Lower leg skin (tissue), 4 donors: Measurements from ENCODE around the gene OR10A4. TPM values are rescaled to one million over a fixed set of nuclear protein-coding genes. Genes with fewer than 3 reads are reported as not detected.
"Not testable (repeated sequence)": the region's sequence is repeated elsewhere in the genome, so short reads cannot be mapped to it uniquely, and the experiment has no call there.

Experiments used
- DNase-seq, 2 donors: peaks; one replicate each; pipeline ENCODE4 v3.0.0-alpha.2; 2019; ENCODE audit warnings: low spot score in 2 of 2
- H3K4me3 ChIP-seq: fragments of 200-600 bp; sonication (generic); 2 replicates; pipeline ENCODE4 v1.5.1; 2017; ENCODE audit warnings: mild to moderate bottlenecking, low read depth; ENCODE audit not compliant: poor library complexity, severe bottlenecking
- POLR2A ChIP-seq, 2 donors: fragments of 450-650 bp; IDR thresholded peaks; one replicate each; pipeline ENCODE4 v1.6.1; 2016 to 2017; ENCODE audit warnings: antibody characterized with exemption in 2 of 2, mild to moderate bottlenecking in 1 of 2, moderate library complexity in 1 of 2
- WGBS, 2 donors: methylation state at CpG; one replicate each; pipeline ENCODE4 v1.1.5; 2018; 5-methylcytosine and 5-hydroxymethylcytosine counted together
- intact Hi-C: fragments of 100-400 bp; cut with DNase I; formaldehyde crosslinking; loops from one replicate; pipeline ENCODE4 v1.15.0; 2023; ENCODE audit warnings: low total_unique reads
- total RNA-seq, 4 donors: library from RNA; depleted of rRNA; stranded (reverse); fragments of >200 nt; gene quantifications; one replicate each; pipeline ENCODE4 v1.1.0, GENCODE V29; 2016
- TF ChIP-seq, protein P1 (sequence below), 3 donors: fragments of 450-650 bp; IDR thresholded peaks; one replicate each; pipeline ENCODE4 v1.5.1; 2016; ENCODE audit warnings: antibody characterized with exemption in 3 of 3, mild to moderate bottlenecking in 3 of 3, moderate library complexity in 2 of 3

OR10A4 gene
- total RNA-seq, 4 donors from 2014 or later = not detected

DNA sequence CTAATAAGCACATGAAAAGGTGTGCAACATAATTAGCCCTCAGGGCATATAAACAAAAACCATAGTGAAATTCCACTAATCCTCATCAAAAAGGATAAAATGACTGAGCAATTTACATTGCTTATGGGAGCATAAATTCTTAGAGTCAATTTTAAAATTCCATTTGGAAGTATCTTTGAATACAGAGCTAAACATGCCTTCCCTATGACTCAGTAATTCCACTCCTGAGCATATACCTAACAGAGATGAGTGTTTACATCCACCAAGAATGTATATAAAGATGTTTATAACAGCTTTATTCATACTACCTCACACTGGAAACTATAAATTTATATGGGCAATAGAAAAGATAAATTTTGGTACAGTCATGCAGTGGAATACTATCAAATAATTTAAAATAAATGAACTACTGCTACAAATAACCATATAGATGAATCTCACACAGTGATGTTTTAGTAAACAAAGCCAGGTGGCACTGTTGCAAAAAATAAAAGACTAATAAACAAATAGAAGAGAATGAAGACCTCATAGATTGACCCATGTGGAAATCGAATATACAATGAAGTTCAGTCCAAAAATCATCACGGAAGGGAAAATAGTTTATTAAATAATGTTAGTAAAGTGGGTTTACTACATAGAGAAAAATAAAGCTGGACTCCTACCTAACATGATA, 24.0 kb downstream of the OR10A4 start:
- no peak overlapping the region for H3K4me3 ChIP-seq
- DNase-seq = no peak
- TF ChIP-seq POLR2A (IDR thresholded peaks at IDR 0.05) = no peak
- TF ChIP-seq, protein P1, sequence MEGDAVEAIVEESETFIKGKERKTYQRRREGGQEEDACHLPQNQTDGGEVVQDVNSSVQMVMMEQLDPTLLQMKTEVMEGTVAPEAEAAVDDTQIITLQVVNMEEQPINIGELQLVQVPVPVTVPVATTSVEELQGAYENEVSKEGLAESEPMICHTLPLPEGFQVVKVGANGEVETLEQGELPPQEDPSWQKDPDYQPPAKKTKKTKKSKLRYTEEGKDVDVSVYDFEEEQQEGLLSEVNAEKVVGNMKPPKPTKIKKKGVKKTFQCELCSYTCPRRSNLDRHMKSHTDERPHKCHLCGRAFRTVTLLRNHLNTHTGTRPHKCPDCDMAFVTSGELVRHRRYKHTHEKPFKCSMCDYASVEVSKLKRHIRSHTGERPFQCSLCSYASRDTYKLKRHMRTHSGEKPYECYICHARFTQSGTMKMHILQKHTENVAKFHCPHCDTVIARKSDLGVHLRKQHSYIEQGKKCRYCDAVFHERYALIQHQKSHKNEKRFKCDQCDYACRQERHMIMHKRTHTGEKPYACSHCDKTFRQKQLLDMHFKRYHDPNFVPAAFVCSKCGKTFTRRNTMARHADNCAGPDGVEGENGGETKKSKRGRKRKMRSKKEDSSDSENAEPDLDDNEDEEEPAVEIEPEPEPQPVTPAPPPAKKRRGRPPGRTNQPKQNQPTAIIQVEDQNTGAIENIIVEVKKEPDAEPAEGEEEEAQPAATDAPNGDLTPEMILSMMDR (IDR thresholded peaks at IDR 0.05) = no peak
- intact Hi-C loops = no loop called here
- 69 to 72% methylated on average over 2 of the region's 2 CpGs for WGBS, 2 donors

DNA sequence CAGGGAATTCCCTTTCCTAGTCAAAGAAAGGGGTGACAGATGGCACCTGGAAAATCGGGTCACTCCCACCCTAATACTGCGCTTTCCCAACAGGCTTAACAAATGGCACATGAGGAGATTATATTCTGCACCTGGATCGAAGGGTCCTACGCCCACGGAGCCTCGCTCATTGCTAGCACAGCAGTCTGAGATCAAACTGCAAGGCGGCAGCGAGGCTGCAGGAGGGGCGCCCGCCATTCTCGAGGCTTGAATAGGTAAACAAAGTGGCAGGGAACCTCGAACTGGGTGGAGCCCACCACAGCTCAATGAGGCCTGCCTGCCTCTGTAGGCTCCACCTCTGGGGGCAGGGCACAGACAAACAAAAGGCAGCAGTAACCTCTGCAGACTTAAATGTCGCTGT, 28.4 kb downstream of the OR10A4 start:
- intact Hi-C loops, DNase-seq, H3K4me3 ChIP-seq: not testable (repeated sequence)
- 81 to 89% methylated on average over 13 of the region's 13 CpGs for WGBS, 2 donors

DNA sequence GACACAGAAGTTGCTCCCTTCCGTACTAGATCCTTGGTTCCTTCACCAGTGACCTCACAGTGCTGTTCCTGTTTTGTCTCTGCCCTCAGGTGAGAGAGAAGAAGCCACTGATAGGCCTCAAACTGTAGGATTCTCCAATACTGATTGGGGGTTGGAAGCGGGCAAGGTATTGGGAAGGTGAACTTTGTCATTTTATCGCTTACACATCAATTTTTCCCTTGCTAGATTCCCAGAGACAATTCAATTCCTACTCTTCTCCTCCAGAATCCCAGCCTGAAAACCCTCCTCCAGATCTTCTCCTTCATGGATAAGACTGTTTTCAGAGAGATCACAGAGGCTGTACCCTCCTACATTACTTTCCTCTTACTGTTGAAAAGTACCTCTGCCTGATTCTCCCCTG, 35.0 kb downstream of the OR10A4 start:
- intact Hi-C loops = no loop called here

DNA sequence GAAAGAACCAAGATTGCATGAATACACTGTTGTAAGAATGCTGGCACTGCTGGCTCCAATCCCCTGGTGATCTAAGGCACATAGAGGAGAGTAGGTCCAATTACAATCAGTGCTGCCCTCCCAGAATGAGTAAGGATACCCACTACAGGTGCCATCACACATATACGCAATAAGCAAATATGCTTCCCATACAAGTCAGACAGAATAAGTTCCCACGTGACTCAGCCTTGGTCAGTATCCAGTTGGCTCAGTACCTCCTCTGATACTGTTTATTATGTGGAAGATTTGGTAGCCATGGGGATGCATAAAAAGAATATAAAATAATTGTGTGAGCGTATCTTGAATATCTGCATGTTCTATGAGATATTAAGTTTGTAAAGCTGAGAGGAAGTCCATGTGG, 35.5 kb downstream of the OR10A4 start:
- no peak for TF ChIP-seq POLR2A (IDR thresholded peaks at IDR 0.05)
- no peak overlapping the region for H3K4me3 ChIP-seq
- DNase-seq = no peak
- WGBS, 2 donors = 32 to 52% methylated on average over 3 of the region's 3 CpGs
- intact Hi-C loops = no loop called here

More for the DNA sequence above, 35.0 kb downstream of the OR10A4 start:
- WGBS, 2 donors = 85 to 94% methylated on average over 3 of the region's 3 CpGs
- TF ChIP-seq POLR2A (IDR thresholded peaks at IDR 0.05) = no peak
- TF ChIP-seq, protein P1 (IDR thresholded peaks at IDR 0.05) = no peak
- DNase-seq = no peak
- H3K4me3 ChIP-seq = no peak overlapping the region

DNA sequence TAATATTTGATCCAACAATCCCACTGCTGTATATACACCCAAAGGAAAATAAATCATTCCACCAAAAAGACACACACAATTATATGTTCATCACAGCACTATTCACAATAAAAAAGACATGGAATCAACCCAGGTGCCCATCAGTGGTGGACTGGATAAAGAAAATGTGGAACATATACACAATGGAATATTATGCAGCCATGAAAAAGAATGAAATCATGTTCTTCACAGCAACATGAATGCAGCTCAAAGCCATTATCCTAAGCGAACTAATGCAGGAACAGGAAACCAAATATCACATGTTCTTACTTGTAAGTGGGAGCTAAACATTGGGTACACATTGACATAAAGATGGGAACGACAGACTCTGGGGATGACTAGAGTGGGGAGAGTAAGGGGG, 43.3 kb downstream of the OR10A4 start:
- H3K4me3 ChIP-seq = no peak overlapping the region
- DNase-seq = no peak
- intact Hi-C loops = no loop called here
- TF ChIP-seq POLR2A (IDR thresholded peaks at IDR 0.05) = no peak
- TF ChIP-seq, protein P1 (IDR thresholded peaks at IDR 0.05) = no peak
- 32 to 55% methylated on average over 2 of the region's 2 CpGs for WGBS, 2 donors

DNA sequence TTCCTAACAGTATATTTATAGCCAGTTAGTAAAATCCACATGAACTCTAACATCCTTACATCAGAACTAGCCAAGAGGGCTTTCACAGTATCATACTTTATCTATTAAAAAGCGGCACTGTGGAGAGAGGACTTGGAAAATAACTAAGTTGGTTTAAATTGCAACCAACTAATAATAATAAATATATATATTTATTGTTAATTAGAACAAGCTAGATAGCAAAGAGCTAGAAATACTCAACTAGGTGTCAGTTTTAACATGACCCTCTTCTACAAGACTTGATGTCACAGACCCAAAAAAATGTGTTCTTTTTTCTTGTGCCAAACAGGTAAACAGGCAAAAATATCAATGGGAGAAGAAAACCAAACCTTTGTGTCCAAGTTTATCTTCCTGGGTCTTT, 44.3 kb downstream of the OR10A4 start, which contains the start of gene OR2D3:
OR2D3 (plus strand) TSS at position 301 of the 400 bp plus-strand sequence; CDS start at position 301, 0 bp downstream.
- no peak for DNase-seq
- 92 to 94% methylated on average over 1 of the region's 1 CpG for WGBS, 2 donors
- H3K4me3 ChIP-seq = no peak within 1 kb of the TSS
- TF ChIP-seq POLR2A (IDR thresholded peaks at IDR 0.05) = no peak
- TF ChIP-seq, protein P1 (IDR thresholded peaks at IDR 0.05) = no peak
- intact Hi-C loops = no loop called here

DNA sequence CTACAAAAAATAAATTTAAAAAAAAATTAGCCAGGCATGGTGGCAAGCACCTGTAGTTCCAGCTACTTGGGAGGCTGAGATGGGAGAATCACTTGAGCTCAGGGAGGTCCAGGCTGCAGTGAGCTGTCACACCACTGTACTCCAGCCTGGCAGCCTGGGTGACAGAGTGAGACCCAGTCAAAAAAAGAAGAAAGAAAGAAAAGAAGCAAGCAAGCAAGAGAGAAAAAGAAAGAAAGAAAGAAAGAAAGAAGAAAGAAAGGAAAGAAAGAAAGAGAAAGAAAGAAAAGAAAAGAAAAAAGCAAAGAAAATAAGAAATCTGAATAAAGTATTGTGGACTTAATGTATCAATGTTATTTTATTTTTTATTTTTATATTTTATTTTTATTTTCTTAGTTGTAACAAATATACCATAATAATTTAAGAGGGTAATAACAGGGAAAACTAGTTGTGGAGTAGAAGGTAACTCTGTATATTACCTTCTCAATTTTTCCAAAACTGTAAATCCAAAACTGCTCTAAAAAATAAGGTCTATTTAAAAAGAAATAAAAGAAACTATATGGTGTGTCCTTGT, 48.7 kb downstream of the OR10A4 start:
- TF ChIP-seq, protein P1 (IDR thresholded peaks at IDR 0.05) = no peak
- no peak for TF ChIP-seq POLR2A (IDR thresholded peaks at IDR 0.05)
- no peak overlapping the region for H3K4me3 ChIP-seq
- no peak for DNase-seq
- intact Hi-C loops = no loop called here
